Activated T-cell treated with anti-CD3 and anti-CD28 coated beads, Interleukin-2, amount 50 U/mL, for 72 hours (primary cell): ENCODE data around the gene EIF1AD. TPM values are rescaled to one million over a fixed set of nuclear protein-coding genes. Genes with fewer than 3 reads are reported as not detected.

ENCODE experiments used
- ATAC-seq, 2 donors: fragments of 150-1000 bp; cut with Tn5 transposase; replicated peaks in 1 of 2; 2 replicates each; pipeline ENCODE4 v1.10.0; 2021; ENCODE audit warnings: moderate library complexity in 2 of 2, mild to moderate bottlenecking in 1 of 2
- DNase-seq, 2 donors: peaks; one replicate each; pipeline ENCODE4 v3.0.0; 2021 to 2022; ENCODE audit warnings: mixed read lengths in 1 of 2
- H3K27ac Mint-ChIP-seq: one replicate; pipeline ENCODE4 v1.8.0; 2022; ENCODE audit warnings: mild to moderate bottlenecking, moderate library complexity, mixed read lengths
- H3K27me3 Mint-ChIP-seq: one replicate; pipeline ENCODE4 v1.8.0; 2022; ENCODE audit warnings: low read depth, mixed read lengths
- H3K36me3 Mint-ChIP-seq, 2 donors: one replicate each; pipeline ENCODE4 v1.8.0; 2022; ENCODE audit warnings: mixed read lengths in 2 of 2, mild to moderate bottlenecking in 1 of 2; ENCODE audit not compliant: insufficient read depth in 2 of 2
- H3K4me1 Mint-ChIP-seq: one replicate; pipeline ENCODE4 v1.8.0; 2022; ENCODE audit warnings: low read depth, mixed read lengths
- H3K4me3 Mint-ChIP-seq, 2 donors: one replicate each; pipeline ENCODE4 v1.8.0; 2022; ENCODE audit warnings: mild to moderate bottlenecking in 2 of 2, mixed read lengths in 2 of 2, moderate library complexity in 2 of 2
- H3K9me3 Mint-ChIP-seq, 2 donors: one replicate each; pipeline ENCODE4 v1.8.0; 2022; ENCODE audit warnings: mixed read lengths in 2 of 2
- total RNA-seq, 2 donors: library from RNA; stranded (reverse); gene quantifications; one replicate each; pipeline ENCODE4 v1.2.3, GENCODE V29; 2022

EIF1AD gene
- total RNA-seq, 2 donors from 2014 or later, result 39.1 to 40.8 TPM

GRCh38 chr11:66006134-66006890, 4.4 kb upstream of the EIF1AD start:
- H3K4me1 Mint-ChIP-seq, result peaks cover 15% of the 10 kb centered on the region
- H3K27ac Mint-ChIP-seq, result no peak overlapping the region
- peaks cover 3 to 11% of the 10 kb centered on the region in 2 donors for H3K36me3 Mint-ChIP-seq
- H3K27me3 Mint-ChIP-seq, result peaks cover 5% of the 10 kb centered on the region
- H3K4me3 Mint-ChIP-seq, result no peak overlapping the region
- no peak for ATAC-seq
- no peaks in the 10 kb centered on the region for H3K9me3 Mint-ChIP-seq
- DNase-seq, result no peak

GRCh38 chr11:66004186-66004585, 2.2 kb upstream of the EIF1AD start:
- H3K4me1 Mint-ChIP-seq, result peaks cover 33% of the 10 kb centered on the region
- no peak for ATAC-seq
- H3K36me3 Mint-ChIP-seq, result peaks cover 3 to 16% of the 10 kb centered on the region in 2 donors
- H3K9me3 Mint-ChIP-seq, result no peaks in the 10 kb centered on the region
- DNase-seq, result no peak
- H3K27me3 Mint-ChIP-seq, result no peaks in the 10 kb centered on the region
- no peak overlapping the region for H3K27ac Mint-ChIP-seq
- H3K4me3 Mint-ChIP-seq, result peak overlapping the region; percentile 44 to 60

- H3K9me3 Mint-ChIP-seq, result no peaks in the 10 kb centered on the region
- no peak for DNase-seq
- H3K27ac Mint-ChIP-seq, result peak overlapping the region; percentile 75
- peak overlapping the region; percentile 92 to 95 for H3K4me3 Mint-ChIP-seq
- peaks cover 3 to 22% of the 10 kb centered on the region in 2 donors for H3K36me3 Mint-ChIP-seq
- H3K27me3 Mint-ChIP-seq, result no peaks in the 10 kb centered on the region
- peaks cover 40% of the 10 kb centered on the region for H3K4me1 Mint-ChIP-seq
- ATAC-seq, result no peak
These were observed 1.3 kb upstream of the EIF1AD start for GRCh38 chr11:66003291-66003690.

GRCh38 chr11:66002648-66003225, 780 bp upstream of the EIF1AD start:
- Mint-ChIP-seq H3K4me1 (peaks cover 42% of the 10 kb centered on the region), H3K4me3 (peak overlapping the region; percentile 95 to 99), H3K36me3 (peaks cover 5 to 23% of the 10 kb centered on the region in 2 donors), H3K27ac (peak overlapping the region; percentile 75), H3K27me3 (no peaks in the 10 kb centered on the region), H3K9me3 (no peaks in the 10 kb centered on the region)
- ATAC-seq (peak; percentile 72 to 79), DNase-seq (peak in 1 of 2 donors; percentile 78)

GRCh38 chr11:65997286-65997685, 4.7 kb downstream of the EIF1AD start:
- peaks cover 8 to 26% of the 10 kb centered on the region in 2 donors for H3K36me3 Mint-ChIP-seq
- no peaks in the 10 kb centered on the region for H3K9me3 Mint-ChIP-seq
- H3K4me3 Mint-ChIP-seq, result no peak overlapping the region
- no peak overlapping the region for H3K27ac Mint-ChIP-seq
- H3K4me1 Mint-ChIP-seq, result peaks cover 27% of the 10 kb centered on the region
- H3K27me3 Mint-ChIP-seq, result no peaks in the 10 kb centered on the region
- ATAC-seq, result no peak
- no peak for DNase-seq

GRCh38 chr11:65992056-65992455, 9.9 kb downstream of the EIF1AD start:
- ATAC-seq (no peak), DNase-seq (no peak)
- Mint-ChIP-seq H3K27ac (no peak overlapping the region), H3K9me3 (no peaks in the 10 kb centered on the region), H3K36me3 (peaks cover 3% of the 10 kb centered on the region in 2 donors), H3K4me1 (no peaks in the 10 kb centered on the region), H3K27me3 (no peaks in the 10 kb centered on the region), H3K4me3 (no peak overlapping the region)

GRCh38 chr11:65988791-65989592, 13.0 kb downstream of the EIF1AD start:
- H3K4me3 Mint-ChIP-seq, result no peak overlapping the region
- no peaks in the 10 kb centered on the region for H3K27me3 Mint-ChIP-seq
- H3K4me1 Mint-ChIP-seq, result no peaks in the 10 kb centered on the region
- H3K36me3 Mint-ChIP-seq, result peaks cover 0 to 3% of the 10 kb centered on the region in 2 donors
- ATAC-seq (peak; percentile 98 to 99), DNase-seq (peak; percentile 89 to 91)
- no peaks in the 10 kb centered on the region for H3K9me3 Mint-ChIP-seq
- H3K27ac Mint-ChIP-seq, result peak overlapping the region; percentile 74

GRCh38 chr11:65987336-65987735, 14.6 kb downstream of the EIF1AD start:
- ATAC-seq (no peak), DNase-seq (no peak)
- Mint-ChIP-seq H3K4me1 (no peaks in the 10 kb centered on the region), H3K27me3 (no peaks in the 10 kb centered on the region), H3K9me3 (no peaks in the 10 kb centered on the region), H3K4me3 (no peak overlapping the region), H3K36me3 (peaks cover 0 to 3% of the 10 kb centered on the region in 2 donors), H3K27ac (no peak overlapping the region)

GRCh38 chr11:65983589-65983987, 18.4 kb downstream of the EIF1AD start:
- Mint-ChIP-seq H3K27ac (no peak overlapping the region), H3K4me1 (no peaks in the 10 kb centered on the region), H3K4me3 (no peak overlapping the region), H3K9me3 (no peaks in the 10 kb centered on the region), H3K36me3 (peaks cover 0 to 3% of the 10 kb centered on the region in 2 donors), H3K27me3 (no peaks in the 10 kb centered on the region)
- no peak for ATAC-seq
- DNase-seq, result no peak

GRCh38 chr11:65982824-65983588, 19.0 kb downstream of the EIF1AD start:
- Mint-ChIP-seq H3K9me3 (no peaks in the 10 kb centered on the region), H3K27ac (no peak overlapping the region), H3K4me3 (no peak overlapping the region), H3K4me1 (no peaks in the 10 kb centered on the region), H3K36me3 (peaks cover 0 to 3% of the 10 kb centered on the region in 2 donors), H3K27me3 (no peaks in the 10 kb centered on the region)
- DNase-seq (no peak), ATAC-seq (no peak)

GRCh38 chr11:65981972-65982823, 19.8 kb downstream of the EIF1AD start:
- Mint-ChIP-seq H3K27me3 (no peaks in the 10 kb centered on the region), H3K4me3 (no peak overlapping the region), H3K4me1 (no peaks in the 10 kb centered on the region), H3K36me3 (peaks cover 1 to 4% of the 10 kb centered on the region in 2 donors), H3K27ac (no peak overlapping the region), H3K9me3 (no peaks in the 10 kb centered on the region)
- peak in 1 of 2 donors; percentile 9 for ATAC-seq
- no peak for DNase-seq
